NB4 (cell line): Measurements from ENCODE around the gene RRP1.

Experiments used
- MAX ChIP-seq: IDR thresholded peaks from 2 replicates; pipeline ENCODE4 v1.6.1; 2011; ENCODE audit warnings: low read depth, low read length
- MYC ChIP-seq: IDR thresholded peaks from 2 replicates; pipeline ENCODE4 v1.6.1; 2011; ENCODE audit warnings: low read depth, low read length
- POLR2A ChIP-seq: IDR thresholded peaks from 2 replicates; pipeline ENCODE4 v1.6.1; 2011; ENCODE audit warnings: mild to moderate bottlenecking; ENCODE audit not compliant: insufficient read length; ENCODE audit errors: extremely low read depth
- TF ChIP-seq, protein P1 (sequence below): IDR thresholded peaks from one replicate; pipeline ENCODE4 v1.5.1; 2012; ENCODE audit warnings: low read depth, low read length

GRCh38 chr21:43811262-43812105 lies 22.1 kb downstream of the RRP1 start:
- TF ChIP-seq, protein P1, sequence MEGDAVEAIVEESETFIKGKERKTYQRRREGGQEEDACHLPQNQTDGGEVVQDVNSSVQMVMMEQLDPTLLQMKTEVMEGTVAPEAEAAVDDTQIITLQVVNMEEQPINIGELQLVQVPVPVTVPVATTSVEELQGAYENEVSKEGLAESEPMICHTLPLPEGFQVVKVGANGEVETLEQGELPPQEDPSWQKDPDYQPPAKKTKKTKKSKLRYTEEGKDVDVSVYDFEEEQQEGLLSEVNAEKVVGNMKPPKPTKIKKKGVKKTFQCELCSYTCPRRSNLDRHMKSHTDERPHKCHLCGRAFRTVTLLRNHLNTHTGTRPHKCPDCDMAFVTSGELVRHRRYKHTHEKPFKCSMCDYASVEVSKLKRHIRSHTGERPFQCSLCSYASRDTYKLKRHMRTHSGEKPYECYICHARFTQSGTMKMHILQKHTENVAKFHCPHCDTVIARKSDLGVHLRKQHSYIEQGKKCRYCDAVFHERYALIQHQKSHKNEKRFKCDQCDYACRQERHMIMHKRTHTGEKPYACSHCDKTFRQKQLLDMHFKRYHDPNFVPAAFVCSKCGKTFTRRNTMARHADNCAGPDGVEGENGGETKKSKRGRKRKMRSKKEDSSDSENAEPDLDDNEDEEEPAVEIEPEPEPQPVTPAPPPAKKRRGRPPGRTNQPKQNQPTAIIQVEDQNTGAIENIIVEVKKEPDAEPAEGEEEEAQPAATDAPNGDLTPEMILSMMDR: no peak
- TF ChIP-seq POLR2A: no peak
- no peak for TF ChIP-seq MAX
- TF ChIP-seq MYC: no peak
